Kidney tubule cell (primary cell): ENCODE data around the gene C9orf85.
A peak's percentile ranks its signal among the peaks of the same experiment; 100 is the strongest.
"Not testable (repeated sequence)": the region's sequence is repeated elsewhere in the genome, so short reads cannot be mapped to it uniquely, and the experiment has no call there.

Experiments
- DNase-seq: peaks from one replicate; pipeline ENCODE4 v3.0.0-alpha.2; 2018; ENCODE audit warnings: low spot score

C9orf85 gene

GRCh38 chr9:71941998-71942567 is 30.6 kb downstream of the C9orf85 start:
- no peak for DNase-seq

- DNase-seq = no peak
Measured at GRCh38 chr9:71944754-71945375, 33.4 kb downstream of the C9orf85 start.

GRCh38 chr9:71954652-71955051 is 43.2 kb downstream of the C9orf85 start:
- DNase-seq = not testable (repeated sequence)

GRCh38 chr9:71955300-71955915 is 44.0 kb downstream of the C9orf85 start:
- DNase-seq = no peak

GRCh38 chr9:71962328-71962727 is 50.9 kb downstream of the C9orf85 start:
- no peak for DNase-seq

- not testable (repeated sequence) for DNase-seq
Measured at GRCh38 chr9:71963471-71963996, 52.1 kb downstream of the C9orf85 start.

GRCh38 chr9:71965403-71965802 is 54.0 kb downstream of the C9orf85 start:
- DNase-seq = no peak

GRCh38 chr9:71966601-71967000 is 55.2 kb downstream of the C9orf85 start:
- DNase-seq = no peak

GRCh38 chr9:71968541-71969090 is 57.2 kb downstream of the C9orf85 start:
- no peak for DNase-seq

GRCh38 chr9:71975833-71976232 is 64.4 kb downstream of the C9orf85 start:
- no peak for DNase-seq

GRCh38 chr9:71977003-71977402 is 65.6 kb downstream of the C9orf85 start:
- DNase-seq = no peak

GRCh38 chr9:71980266-71981190 is 69.1 kb downstream of the C9orf85 start:
- no peak for DNase-seq

GRCh38 chr9:71981944-71982343 is 70.5 kb downstream of the C9orf85 start:
- no peak for DNase-seq

- peak; percentile 81 for DNase-seq
Measured at GRCh38 chr9:71984403-71984802, 73.0 kb downstream of the C9orf85 start.

GRCh38 chr9:71984831-71985281 is 73.4 kb downstream of the C9orf85 start:
- no peak for DNase-seq

- DNase-seq = peak; percentile 6
Measured at GRCh38 chr9:71985297-71985911, 74.0 kb downstream of the C9orf85 start.

GRCh38 chr9:71986900-71987299 is 75.5 kb downstream of the C9orf85 start:
- no peak for DNase-seq

GRCh38 chr9:71987471-71988371 is 76.3 kb downstream of the C9orf85 start:
- peak; percentile 20 for DNase-seq

- peak; percentile 35 for DNase-seq
Measured at GRCh38 chr9:71990466-71990865, 79.0 kb downstream of the C9orf85 start.

GRCh38 chr9:72005451-72005850 is 94.0 kb downstream of the C9orf85 start:
- no peak for DNase-seq
